Measurements from ENCODE around the gene TLL2.

GRCh38 chr10:96344178-96344577 is 169.5 kb downstream of the TLL2 start:
- TF ChIP-seq POLR2A (IDR thresholded peaks at IDR 0.05) (no peak), CTCF (IDR thresholded peaks at IDR 0.05) (no peak)
